Sigmoid colon (tissue), 4 donors: Measurements from ENCODE around the gene NRG3.

Source experiments
- CTCF ChIP-seq, 4 experiments: fragments of 450-650 bp in 3 of 4; fragments of 200-600 bp in 1 of 4; IDR thresholded peaks; one replicate each; pipeline ENCODE4 v1.5.1; 2016 to 2019; ENCODE audit warnings: antibody characterized with exemption in 4 of 4, mild to moderate bottlenecking in 3 of 4, moderate library complexity in 2 of 4
- POLR2A ChIP-seq, 2 donors: fragments of 450-650 bp; IDR thresholded peaks; one replicate each; pipeline ENCODE4 v1.6.1; 2016; ENCODE audit warnings: antibody characterized with exemption in 2 of 2, mild to moderate bottlenecking in 2 of 2, moderate library complexity in 2 of 2
- POLR2AphosphoS5 ChIP-seq, 4 donors: sonication (generic); formaldehyde crosslinking; IDR thresholded peaks; one replicate each; pipeline ENCODE4 v1.6.1; 2017; ENCODE audit warnings: antibody characterized with exemption in 4 of 4

GRCh38 chr10:82691211-82691610 lies 816.2 kb downstream of the NRG3 start:
- TF ChIP-seq CTCF (IDR thresholded peaks at IDR 0.05) (no peak), POLR2A (IDR thresholded peaks at IDR 0.05) (no peak), POLR2AphosphoS5 (IDR thresholded peaks at IDR 0.05) (no peak)
